ENCODE measurements around the gene ATL2. TPM values are rescaled to one million over a fixed set of nuclear protein-coding genes. Genes with fewer than 3 reads are reported as not detected.

ATL2 gene
- total RNA-seq, 1 donor from 2014 or later, result 77.5 TPM

DNA sequence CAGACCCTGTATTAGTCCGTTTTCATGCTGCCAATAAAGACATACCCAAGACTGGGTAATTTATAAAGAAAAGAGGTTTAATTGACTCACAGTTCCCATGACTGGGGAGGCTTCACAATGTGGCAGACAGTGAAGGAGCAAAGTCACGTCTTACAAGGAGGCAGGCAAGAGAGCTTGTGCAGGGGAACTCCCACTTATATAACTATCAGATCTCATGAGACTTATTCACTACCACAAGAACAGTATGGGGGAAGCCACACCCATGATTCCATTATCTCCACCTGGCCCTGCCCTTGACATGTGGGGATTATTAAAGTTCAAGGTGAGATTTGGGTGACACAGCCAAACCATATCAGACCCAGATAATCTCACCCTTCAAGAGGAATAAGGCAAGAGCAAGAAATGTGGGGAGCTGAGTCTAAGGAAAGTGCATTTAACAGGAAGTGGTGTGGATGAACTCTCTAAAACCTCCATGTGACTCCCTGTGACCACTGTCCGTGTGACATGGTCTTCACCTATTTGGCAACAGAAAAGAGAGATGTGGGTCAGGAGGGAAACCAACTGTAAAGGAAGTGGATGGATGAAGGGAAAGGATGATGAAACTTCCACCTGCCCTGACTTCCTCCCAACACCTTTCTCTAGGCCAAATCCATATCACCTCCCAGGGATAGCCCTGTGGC, 110.6 kb downstream of the ATL2 start:
- no peak overlapping the region for H3K4me3 ChIP-seq (ENCODE audit: low read depth, low read length)
- no peak for DNase-seq (ENCODE audit: low read depth)
- TF ChIP-seq, protein P1, sequence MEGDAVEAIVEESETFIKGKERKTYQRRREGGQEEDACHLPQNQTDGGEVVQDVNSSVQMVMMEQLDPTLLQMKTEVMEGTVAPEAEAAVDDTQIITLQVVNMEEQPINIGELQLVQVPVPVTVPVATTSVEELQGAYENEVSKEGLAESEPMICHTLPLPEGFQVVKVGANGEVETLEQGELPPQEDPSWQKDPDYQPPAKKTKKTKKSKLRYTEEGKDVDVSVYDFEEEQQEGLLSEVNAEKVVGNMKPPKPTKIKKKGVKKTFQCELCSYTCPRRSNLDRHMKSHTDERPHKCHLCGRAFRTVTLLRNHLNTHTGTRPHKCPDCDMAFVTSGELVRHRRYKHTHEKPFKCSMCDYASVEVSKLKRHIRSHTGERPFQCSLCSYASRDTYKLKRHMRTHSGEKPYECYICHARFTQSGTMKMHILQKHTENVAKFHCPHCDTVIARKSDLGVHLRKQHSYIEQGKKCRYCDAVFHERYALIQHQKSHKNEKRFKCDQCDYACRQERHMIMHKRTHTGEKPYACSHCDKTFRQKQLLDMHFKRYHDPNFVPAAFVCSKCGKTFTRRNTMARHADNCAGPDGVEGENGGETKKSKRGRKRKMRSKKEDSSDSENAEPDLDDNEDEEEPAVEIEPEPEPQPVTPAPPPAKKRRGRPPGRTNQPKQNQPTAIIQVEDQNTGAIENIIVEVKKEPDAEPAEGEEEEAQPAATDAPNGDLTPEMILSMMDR (conservative IDR thresholded peaks at IDR 0.05; ENCODE audit: low read depth, low read length), result no peak

GRCh38 chr2:38265461-38265860, 111.6 kb downstream of the ATL2 start:
- H3K4me3 ChIP-seq (ENCODE audit: low read depth, low read length), result no peak overlapping the region
- TF ChIP-seq, protein P1 (conservative IDR thresholded peaks at IDR 0.05; ENCODE audit: low read depth, low read length), result no peak
- DNase-seq (ENCODE audit: low read depth), result no peak

DNA sequence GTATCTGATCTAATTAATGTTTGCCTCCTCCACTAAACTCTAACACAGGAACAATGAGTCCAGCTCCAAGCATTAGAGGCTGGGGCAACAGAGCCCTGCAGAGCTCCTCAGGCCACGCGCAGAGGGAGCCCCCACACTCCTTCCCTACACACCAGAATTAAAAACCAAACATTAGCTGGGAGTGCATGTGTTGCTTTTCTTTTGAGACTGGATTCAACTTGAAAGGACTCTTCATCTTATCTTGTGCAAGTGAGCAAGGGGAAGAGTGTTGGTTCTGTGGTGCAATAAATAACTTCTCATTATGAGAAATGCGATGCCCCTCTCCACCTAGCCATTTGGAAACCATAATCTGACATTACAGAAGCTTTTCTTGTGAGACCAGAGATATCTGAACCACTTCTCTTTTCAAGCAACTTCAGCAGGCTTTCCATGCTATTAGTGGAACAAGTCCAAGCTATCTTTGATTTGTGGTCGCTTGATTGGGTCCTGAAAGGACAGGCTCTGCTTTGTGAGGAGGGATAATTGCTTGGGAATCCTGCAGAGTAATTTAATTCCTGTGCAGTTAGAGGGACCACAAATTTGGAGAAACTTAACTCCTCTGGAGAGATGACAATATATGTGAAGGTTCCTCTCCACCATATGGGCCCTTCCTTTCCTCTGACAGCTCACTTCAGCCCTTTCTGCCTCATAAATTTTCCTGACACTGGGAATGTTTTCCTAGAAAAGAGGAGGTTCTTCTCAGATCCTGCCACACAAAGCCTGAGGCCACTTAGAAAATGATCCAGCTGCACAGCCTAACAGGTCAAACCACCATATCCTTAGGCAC, 112.5 kb downstream of the ATL2 start:
- H3K4me3 ChIP-seq (ENCODE audit: low read depth, low read length), result no peak overlapping the region
- TF ChIP-seq, protein P1 (conservative IDR thresholded peaks at IDR 0.05; ENCODE audit: low read depth, low read length), result no peak
- no peak for DNase-seq (ENCODE audit: low read depth)

GRCh38 chr2:38263293-38263692, 113.8 kb downstream of the ATL2 start:
- H3K4me3 ChIP-seq (ENCODE audit: low read depth, low read length), result no peak overlapping the region
- TF ChIP-seq, protein P1 (conservative IDR thresholded peaks at IDR 0.05; ENCODE audit: low read depth, low read length), result no peak
- no peak for DNase-seq (ENCODE audit: low read depth)

- no peak for DNase-seq (ENCODE audit: low read depth)
- TF ChIP-seq, protein P1 (conservative IDR thresholded peaks at IDR 0.05; ENCODE audit: low read depth, low read length), result no peak
- no peak overlapping the region for H3K4me3 ChIP-seq (ENCODE audit: low read depth, low read length)
Observed at GRCh38 chr2:38262069-38262871, 114.8 kb downstream of the ATL2 start.

DNA sequence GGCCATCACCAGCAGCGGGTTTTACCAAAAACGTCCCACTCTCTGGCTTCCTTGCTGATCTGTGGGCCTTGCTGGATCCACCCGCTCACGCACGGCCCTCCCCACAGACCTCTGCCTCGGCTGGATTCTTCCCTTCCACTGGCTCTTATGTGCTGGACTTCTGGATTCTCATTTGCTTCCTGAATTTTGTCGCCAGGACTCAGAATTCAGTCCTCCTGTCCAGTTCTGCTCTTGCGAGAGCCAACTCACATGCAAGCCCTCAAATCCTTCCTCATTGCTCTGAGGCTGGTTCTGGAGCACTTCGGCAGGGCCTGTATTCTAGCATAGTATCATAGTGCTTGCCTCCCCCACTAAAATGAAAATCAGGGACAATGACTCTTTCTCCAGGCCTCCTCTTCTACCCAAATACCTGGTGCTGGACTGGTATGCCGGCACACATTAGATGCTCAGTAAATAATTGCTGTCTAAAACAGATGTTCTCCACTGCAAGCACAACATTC, 115.5 kb downstream of the ATL2 start:
- no peak for DNase-seq (ENCODE audit: low read depth)
- TF ChIP-seq, protein P1 (conservative IDR thresholded peaks at IDR 0.05; ENCODE audit: low read depth, low read length), result no peak
- H3K4me3 ChIP-seq (ENCODE audit: low read depth, low read length), result no peak overlapping the region

Measured in epithelial cell of proximal tubule (primary cell).